ENCODE results near the gene TBC1D10B. TPM values are rescaled to one million over a fixed set of nuclear protein-coding genes. Genes with fewer than 3 reads are reported as not detected.

The TBC1D10B gene
- total and polyA plus RNA-seq, 9 of the 15 experiments (the other 6 are each of a cell fraction or from before 2014, with no cell fraction given): 2.2 to 55.4 (median 17.5) TPM

- TF ChIP-seq, protein P1, sequence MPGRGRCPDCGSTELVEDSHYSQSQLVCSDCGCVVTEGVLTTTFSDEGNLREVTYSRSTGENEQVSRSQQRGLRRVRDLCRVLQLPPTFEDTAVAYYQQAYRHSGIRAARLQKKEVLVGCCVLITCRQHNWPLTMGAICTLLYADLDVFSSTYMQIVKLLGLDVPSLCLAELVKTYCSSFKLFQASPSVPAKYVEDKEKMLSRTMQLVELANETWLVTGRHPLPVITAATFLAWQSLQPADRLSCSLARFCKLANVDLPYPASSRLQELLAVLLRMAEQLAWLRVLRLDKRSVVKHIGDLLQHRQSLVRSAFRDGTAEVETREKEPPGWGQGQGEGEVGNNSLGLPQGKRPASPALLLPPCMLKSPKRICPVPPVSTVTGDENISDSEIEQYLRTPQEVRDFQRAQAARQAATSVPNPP (IDR thresholded peaks at IDR 0.05; ENCODE audit: borderline replicate concordance, insufficient read depth, insufficient read length): no peak
- TF ChIP-seq, protein P2, sequence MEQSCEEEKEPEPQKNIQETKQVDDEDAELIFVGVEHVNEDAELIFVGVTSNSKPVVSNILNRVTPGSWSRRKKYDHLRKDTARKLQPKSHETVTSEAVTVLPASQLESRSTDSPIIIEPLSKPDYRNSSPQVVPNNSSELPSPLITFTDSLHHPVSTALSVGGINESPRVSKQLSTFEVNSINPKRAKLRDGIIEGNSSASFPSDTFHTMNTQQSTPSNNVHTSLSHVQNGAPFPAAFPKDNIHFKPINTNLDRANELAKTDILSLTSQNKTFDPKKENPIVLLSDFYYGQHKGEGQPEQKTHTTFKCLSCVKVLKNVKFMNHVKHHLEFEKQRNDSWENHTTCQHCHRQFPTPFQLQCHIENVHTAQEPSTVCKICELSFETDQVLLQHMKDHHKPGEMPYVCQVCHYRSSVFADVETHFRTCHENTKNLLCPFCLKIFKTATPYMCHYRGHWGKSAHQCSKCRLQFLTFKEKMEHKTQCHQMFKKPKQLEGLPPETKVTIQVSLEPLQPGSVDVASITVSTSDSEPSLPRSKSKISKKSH (CRISPR knock-in tag; IDR thresholded peaks at IDR 0.05): no peak
- no peak for TF ChIP-seq NUFIP1 (IDR thresholded peaks at IDR 0.05; ENCODE audit: partially characterized antibody)
- TF ChIP-seq TRIM24 (IDR thresholded peaks at IDR 0.05): peak in 1 of 2 experiments; percentile 28; a peak in 1 of 4 replicates
- TF ChIP-seq ZBTB8A (IDR thresholded peaks at IDR 0.05; ENCODE audit: partially characterized antibody): no peak
- TF ChIP-seq PCBP1 (IDR thresholded peaks at IDR 0.05; ENCODE audit: low read depth, low read length, poor library complexity, severe bottlenecking): no peak
- no peak for TF ChIP-seq ZNF384 (IDR thresholded peaks at IDR 0.05; ENCODE audit: low read depth, low read length)
- no peak for TF ChIP-seq MYBL2 (IDR thresholded peaks at IDR 0.05; ENCODE audit: low read depth)
- no peak for TF ChIP-seq MYBL2 (CRISPR knock-in tag; IDR thresholded peaks at IDR 0.05; ENCODE audit: borderline replicate concordance)
- TF ChIP-seq ZNF76 (CRISPR knock-in tag; IDR thresholded peaks at IDR 0.05; ENCODE audit: borderline replicate concordance): no peak; the same call in 1 of the 2 replicates
- no peak for TF ChIP-seq RAD21 (CRISPR knock-in tag; conservative IDR thresholded peaks at IDR 0.05 in 1 of 2, IDR thresholded peaks at IDR 0.05 in 1 of 2)
- TF ChIP-seq, protein P3, sequence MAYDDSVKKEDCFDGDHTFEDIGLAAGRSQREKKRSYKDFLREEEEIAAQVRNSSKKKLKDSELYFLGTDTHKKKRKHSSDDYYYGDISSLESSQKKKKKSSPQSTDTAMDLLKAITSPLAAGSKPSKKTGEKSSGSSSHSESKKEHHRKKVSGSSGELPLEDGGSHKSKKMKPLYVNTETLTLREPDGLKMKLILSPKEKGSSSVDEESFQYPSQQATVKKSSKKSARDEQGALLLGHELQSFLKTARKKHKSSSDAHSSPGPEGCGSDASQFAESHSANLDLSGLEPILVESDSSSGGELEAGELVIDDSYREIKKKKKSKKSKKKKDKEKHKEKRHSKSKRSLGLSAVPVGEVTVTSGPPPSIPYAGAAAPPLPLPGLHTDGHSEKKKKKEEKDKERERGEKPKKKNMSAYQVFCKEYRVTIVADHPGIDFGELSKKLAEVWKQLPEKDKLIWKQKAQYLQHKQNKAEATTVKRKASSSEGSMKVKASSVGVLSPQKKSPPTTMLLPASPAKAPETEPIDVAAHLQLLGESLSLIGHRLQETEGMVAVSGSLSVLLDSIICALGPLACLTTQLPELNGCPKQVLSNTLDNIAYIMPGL (CRISPR knock-in tag; IDR thresholded peaks at IDR 0.05): no peak
- TF ChIP-seq KHSRP (IDR thresholded peaks at IDR 0.05): no peak
- TF ChIP-seq, protein P4, sequence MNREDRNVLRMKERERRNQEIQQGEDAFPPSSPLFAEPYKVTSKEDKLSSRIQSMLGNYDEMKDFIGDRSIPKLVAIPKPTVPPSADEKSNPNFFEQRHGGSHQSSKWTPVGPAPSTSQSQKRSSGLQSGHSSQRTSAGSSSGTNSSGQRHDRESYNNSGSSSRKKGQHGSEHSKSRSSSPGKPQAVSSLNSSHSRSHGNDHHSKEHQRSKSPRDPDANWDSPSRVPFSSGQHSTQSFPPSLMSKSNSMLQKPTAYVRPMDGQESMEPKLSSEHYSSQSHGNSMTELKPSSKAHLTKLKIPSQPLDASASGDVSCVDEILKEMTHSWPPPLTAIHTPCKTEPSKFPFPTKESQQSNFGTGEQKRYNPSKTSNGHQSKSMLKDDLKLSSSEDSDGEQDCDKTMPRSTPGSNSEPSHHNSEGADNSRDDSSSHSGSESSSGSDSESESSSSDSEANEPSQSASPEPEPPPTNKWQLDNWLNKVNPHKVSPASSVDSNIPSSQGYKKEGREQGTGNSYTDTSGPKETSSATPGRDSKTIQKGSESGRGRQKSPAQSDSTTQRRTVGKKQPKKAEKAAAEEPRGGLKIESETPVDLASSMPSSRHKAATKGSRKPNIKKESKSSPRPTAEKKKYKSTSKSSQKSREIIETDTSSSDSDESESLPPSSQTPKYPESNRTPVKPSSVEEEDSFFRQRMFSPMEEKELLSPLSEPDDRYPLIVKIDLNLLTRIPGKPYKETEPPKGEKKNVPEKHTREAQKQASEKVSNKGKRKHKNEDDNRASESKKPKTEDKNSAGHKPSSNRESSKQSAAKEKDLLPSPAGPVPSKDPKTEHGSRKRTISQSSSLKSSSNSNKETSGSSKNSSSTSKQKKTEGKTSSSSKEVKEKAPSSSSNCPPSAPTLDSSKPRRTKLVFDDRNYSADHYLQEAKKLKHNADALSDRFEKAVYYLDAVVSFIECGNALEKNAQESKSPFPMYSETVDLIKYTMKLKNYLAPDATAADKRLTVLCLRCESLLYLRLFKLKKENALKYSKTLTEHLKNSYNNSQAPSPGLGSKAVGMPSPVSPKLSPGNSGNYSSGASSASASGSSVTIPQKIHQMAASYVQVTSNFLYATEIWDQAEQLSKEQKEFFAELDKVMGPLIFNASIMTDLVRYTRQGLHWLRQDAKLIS (CRISPR knock-in tag; IDR thresholded peaks at IDR 0.05): peak; percentile 37; the same call in 1 of the 2 replicates
- TF ChIP-seq NFE2L1 (tag; IDR thresholded peaks at IDR 0.05; ENCODE audit: borderline replicate concordance, low read depth): no peak
- peak; percentile 78 for TF ChIP-seq SUPT5H (IDR thresholded peaks at IDR 0.05)
- TF ChIP-seq TEAD2 (tag; IDR thresholded peaks at IDR 0.05): no peak
- TF ChIP-seq MTA2 (IDR thresholded peaks at IDR 0.05; ENCODE audit: low read depth): no peak
Observed at GRCh38 chr16:30378236-30379157, 8.2 kb upstream of the TBC1D10B start (continued).

Measured in K562 (cell line).